Measurements from ENCODE around the gene TRPV6.

The TRPV6 gene

DNA sequence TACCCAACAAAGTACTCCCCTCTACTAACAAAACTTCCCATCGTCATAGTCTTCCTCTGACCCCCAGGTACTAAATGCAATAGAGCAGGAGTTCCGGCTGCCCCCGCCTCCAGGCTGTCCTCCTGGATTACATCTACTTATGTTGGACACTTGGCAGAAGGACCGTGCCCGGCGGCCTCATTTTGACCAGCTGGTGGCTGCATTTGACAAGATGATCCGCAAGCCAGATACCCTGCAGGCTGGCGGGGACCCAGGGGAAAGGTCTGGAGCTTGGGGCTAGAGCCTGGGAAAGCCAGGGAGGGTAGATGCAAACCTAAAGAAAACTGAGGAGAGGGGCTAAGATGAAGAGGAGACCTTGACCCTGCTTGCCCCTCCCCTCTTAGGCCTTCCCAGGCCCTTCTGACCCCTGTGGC, 15.4 kb downstream of the TRPV6 start:
- no peak for DNase-seq

- DNase-seq = no peak
These were observed 16.1 kb downstream of the TRPV6 start for GRCh38 chr7:142869434-142869833.

DNA sequence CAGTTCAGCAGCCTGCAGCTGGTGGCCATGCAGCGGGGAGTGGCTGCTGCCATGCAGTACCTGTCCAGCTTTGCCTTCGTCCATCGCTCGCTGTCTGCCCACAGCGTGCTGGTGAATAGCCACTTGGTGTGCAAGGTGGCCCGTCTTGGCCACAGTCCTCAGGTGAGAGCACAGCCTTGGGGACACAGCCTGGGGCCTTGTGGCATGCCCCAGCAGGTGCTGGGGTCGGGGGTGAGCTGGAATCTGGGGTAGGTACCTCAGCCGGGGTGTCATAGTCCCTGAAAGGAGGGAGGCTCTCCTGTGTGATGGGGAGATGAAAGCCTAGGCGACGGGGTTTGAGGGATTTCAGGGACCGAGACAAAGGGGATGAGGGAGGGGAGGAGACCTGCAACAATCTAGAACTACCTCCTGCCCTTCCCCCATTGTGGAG, 16.5 kb downstream of the TRPV6 start:
- DNase-seq = no peak

DNA sequence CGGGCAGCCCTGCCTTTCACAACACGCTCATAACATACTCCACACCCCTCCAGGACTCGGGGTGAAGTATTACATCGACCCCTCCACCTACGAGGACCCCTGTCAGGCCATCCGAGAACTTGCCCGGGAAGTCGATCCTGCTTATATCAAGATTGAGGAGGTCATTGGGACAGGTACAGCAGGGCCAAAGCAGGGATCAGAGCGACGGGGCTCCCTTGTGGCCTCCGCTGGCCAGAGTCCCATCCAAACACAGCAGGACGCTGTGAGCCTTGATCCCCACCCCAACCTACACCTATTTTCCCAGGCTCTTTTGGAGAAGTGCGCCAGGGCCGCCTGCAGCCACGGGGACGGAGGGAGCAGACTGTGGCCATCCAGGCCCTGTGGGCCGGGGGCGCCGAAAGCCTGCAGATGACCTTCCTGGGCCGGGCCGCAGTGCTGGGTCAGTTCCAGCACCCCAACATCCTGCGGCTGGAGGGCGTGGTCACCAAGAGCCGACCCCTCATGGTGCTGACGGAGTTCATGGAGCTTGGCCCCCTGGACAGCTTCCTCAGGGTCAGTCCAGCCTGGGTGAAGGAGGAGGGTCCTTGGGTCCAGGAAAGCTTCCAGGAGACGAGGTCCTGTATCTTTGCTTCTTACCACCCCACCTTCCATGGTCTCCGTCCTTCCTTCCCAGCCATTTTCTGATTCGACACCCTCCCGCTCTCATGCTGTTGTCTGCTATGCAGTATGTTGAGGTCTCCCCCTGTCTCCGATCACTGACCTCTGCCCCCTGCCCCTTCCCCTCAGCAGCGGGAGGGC, 17.2 kb downstream of the TRPV6 start:
- DNase-seq = no peak

GRCh38 chr7:142867398-142868187, 18.0 kb downstream of the TRPV6 start:
- no peak for DNase-seq

GRCh38 chr7:142867097-142867378, 18.5 kb downstream of the TRPV6 start:
- no peak for DNase-seq

DNA sequence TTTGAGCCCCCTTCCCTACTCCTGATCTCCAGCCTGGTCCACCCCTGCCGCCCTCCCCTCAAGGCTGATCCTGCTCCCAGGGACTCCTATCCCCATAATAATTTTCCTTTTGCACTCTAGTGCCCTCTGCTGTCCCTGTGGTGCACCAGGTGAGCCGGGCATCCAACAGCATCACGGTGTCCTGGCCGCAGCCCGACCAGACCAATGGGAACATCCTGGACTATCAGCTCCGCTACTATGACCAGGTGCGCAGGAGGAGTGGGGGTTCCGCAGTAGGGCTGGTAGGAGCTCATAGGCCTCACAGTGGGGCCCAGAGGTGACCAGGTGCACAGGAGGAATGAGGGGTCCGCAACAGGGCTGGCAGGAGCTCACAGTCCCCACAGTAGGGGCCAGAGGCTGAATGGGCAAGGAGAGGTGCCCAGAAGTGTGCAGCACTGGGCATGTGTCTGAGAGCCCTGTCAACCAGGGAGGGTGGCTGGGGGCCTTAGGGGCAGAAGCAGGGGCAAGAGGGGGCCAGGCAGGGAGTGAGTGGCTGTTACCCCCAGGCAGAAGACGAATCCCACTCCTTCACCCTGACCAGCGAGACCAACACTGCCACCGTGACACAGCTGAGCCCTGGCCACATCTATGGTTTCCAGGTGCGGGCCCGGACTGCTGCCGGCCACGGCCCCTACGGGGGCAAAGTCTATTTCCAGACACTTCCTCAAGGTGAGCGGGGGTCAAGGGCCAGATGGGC, 19.0 kb downstream of the TRPV6 start:
- peak in 5 of 56 donors; percentile 13 to 27 (median 19) for DNase-seq

DNA sequence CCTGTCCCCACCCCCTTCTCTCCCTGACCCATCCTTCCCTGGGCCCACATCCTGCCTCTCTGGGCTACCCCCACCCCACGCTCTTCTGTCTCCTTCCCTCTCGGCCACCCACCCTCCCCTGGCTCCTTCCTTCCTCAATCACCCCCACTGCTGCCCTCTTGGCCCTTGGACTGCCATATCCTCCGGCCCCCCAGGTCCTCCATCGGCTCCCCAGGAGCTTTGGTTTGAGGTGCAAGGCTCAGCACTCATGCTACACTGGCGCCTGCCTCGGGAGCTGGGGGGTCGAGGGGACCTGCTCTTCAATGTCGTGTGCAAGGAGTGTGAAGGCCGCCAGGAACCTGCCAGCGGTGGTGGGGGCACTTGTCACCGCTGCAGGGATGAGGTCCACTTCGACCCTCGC, 19.8 kb downstream of the TRPV6 start:
- no peak for DNase-seq

DNA sequence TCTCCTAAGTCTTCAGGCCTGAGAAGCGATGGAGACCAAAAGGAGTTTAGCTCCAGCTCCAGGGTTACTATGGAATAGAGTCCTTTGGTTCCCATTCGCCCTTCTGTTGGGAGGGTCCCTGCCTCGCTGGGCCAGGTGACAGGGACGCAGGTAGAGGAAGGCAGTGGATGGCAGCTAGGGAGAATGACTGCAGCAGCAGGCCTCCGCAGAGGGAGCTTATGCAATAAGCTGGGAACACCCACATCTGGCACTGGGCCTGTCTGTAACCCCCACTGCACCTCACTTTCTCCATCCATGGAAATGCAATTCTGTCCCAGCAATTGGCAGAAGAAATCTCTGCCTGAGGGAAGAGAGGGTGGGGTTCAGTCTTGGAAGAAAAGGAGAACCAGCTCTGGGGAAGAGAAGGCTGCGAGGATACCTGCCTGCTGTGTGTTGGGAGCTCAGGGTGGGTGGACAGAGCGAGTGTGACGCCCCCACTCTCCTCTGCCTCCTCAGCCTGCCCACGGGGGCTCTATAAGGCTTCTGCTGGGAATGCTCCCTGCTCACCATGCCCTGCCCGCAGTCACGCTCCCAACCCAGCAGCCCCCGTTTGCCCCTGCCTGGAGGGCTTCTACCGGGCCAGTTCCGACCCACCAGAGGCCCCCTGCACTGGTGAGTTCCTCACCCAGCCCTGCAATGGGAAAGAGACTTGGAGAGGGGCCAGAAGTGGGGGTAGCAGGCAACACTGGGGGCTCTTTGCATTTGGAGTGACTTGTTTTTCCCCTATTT, 20.4 kb downstream of the TRPV6 start:
- peak in 1 of 56 donors; percentile 9 for DNase-seq

DNA sequence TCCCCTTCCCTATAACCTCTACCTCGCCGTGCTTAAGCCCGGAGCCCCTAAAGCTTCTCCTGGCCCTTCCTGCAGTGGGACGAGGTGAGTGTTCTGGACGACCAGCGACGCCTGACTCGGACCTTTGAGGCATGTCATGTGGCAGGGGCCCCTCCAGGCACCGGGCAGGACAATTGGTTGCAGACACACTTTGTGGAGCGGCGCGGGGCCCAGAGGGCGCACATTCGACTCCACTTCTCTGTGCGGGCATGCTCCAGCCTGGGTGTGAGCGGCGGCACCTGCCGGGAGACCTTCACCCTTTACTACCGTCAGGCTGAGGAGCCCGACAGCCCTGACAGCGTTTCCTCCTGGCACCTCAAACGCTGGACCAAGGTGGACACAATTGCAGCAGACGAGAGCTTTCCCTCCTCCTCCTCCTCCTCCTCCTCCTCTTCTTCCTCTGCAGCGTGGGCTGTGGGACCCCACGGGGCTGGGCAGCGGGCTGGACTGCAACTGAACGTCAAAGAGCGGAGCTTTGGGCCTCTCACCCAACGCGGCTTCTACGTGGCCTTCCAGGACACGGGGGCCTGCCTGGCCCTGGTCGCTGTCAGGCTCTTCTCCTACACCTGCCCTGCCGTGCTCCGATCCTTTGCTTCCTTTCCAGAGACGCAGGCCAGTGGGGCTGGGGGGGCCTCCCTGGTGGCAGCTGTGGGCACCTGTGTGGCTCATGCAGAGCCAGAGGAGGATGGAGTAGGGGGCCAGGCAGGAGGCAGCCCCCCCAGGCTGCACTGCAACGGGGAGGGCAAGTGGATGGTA, 21.5 kb downstream of the TRPV6 start:
- no peak for DNase-seq

DNA sequence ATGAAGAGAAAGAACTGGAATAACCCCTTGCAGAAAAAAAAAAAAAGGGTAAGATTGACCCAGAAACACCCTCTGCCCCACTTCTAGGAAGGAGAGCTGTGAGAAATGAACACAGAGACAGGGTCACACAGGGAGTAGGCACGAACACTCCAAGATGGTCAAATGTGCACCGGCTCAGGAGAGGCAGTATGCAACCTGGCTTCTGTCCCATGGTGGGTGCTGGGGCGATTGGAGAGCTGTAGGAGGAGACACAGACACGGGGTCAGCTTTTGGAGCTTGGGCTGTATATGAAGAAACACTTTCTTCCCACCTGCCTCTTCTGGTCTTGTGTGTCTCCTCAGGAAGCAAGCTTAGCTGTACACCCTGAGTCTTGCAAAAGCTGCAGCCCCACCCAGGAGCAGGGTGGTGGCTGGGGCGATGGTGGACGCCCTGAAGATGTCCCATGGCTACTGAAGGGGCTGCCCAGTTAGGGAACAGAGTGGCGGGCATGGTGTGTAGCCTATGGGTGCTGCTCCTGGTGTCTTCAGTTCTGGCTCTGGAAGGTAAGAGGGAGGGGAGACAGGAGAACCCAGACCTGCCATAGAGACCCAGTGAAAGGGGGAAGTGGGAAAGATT, 22.7 kb downstream of the TRPV6 start:
- no peak for DNase-seq

DNA sequence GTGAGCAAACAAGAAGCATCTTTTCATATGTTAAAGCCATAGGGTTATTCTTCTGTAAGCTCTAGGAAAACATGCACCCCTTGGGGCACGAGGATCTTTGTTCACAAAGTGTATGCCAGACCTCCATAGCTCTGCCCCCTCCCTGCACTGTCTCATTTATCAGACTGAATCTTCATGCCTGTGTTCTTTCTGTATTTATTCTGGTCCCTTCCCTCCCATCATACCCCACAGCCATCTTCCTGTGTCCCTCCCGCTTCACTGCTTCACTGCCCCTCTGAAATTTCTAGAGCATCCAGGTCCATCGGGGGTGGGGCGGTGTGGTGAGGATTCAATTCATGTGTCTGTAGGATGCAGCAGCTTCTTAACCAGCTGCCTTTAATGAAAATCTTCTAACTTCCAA, 23.2 kb downstream of the TRPV6 start:
- DNase-seq = no peak

GRCh38 chr7:142860968-142861367, 24.6 kb downstream of the TRPV6 start:
- DNase-seq = no peak

GRCh38 chr7:142859829-142860228, 25.7 kb downstream of the TRPV6 start:
- peak in 1 of 56 donors; percentile 31 for DNase-seq

- DNase-seq = no peak
These were observed 26.1 kb downstream of the TRPV6 start for GRCh38 chr7:142859411-142859810.

DNA sequence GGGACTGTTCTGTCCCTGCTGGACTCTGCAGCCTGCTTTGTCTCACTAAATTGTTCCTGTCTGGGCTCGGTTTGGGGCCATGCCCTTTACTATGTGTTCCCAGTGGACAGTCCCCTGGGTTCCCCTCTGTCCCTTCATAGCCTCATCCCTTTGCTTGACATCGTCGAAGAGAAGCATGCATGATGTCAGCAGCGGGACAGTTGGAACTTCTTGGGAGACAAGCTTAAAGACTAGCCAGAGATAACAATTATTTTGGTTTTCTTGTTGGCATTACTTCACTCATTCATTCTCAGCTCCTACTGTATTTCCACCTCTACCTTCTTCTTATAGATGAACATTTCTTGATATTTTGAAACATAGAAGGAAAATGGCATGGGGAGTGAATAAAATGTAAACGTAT, 27.9 kb downstream of the TRPV6 start:
- DNase-seq = no peak

DNA sequence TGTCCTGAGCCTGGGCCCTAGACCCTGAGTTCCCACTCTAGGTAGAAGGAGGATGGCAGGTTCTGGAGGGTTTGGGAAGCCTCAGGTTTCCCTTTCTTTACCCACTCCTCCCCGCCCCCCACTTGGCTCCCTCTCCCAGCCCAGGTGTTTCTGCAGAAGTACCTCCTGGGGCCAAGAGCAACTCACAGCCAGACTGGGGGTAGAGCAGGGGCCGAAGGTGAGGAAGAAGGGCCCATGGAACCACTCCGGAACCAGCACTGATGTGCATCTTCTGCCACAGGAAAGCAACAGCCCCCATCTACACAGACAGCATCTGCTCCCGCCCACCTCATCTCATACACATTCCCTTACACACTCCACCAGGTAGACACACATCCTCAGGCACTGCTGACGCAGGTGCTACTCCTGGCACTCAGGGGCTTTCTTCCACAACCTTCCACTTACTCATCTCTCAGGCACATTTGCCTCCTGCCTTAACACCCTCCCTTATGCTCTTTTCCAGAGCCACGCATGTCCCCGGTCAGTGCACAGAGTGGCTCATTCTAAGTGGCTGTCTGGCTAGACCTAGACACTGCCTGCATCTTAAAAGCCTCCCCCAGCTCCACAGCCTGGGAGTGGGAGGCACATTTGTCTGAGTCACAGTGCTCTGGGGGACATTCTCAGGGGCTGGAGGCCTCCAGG, 28.8 kb downstream of the TRPV6 start:
- DNase-seq = peak in 4 of 56 donors; percentile 30 to 53 (median 48)

DNA sequence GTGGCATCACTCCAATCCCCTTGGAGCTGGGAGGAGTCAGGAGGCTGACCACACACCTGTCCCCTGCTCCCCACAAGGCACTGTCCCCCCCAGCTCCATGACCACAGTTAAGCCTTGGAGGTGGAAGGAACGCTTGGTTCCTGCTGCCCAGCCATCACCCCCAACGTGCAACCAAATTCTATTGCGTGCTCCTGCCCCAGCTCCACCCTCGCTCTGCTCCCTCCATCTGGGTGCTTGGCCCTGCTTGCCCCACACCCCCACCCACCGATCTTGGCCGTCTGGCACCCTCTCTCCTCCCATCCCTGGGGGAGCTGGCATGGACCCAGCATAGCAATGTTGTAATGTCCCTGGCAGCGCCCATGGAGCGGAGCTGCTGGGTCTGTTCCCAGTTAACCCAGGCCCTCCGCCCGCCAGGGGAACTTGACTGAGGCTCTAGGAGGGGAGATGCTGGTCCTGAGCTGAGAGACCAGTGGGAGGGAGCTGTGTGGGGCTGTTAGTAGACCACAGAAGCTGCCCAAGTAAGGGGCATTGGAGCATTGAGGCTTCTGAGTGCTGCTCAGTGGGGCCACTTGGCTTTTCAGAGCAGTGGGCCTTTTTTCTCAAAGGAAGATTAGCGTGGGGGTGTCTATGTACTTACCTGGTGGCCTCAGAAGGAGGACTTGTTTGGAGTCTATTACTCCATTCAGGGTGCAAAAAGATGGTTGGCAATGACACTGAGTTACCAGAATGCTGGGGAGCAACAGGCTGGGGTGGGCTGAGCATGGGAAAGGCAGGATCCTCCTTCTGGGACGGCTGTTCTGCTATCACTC, 29.6 kb downstream of the TRPV6 start:
- DNase-seq = peak in 10 of 56 donors; percentile 16 to 65 (median 43)

Data from amygdala (tissue), 56 donors.